ENCODE data around the gene OS9.

The OS9 gene

GRCh38 chr12:57695770-57696432, 2.0 kb downstream of the OS9 start:
- DNase-seq (ENCODE audit: extremely low spot score) = no peak
- no peak for TF ChIP-seq CTCF (IDR thresholded peaks at IDR 0.05; ENCODE audit: control extremely low read depth, extremely low read depth, low read depth, missing control alignments)
- ChIA-PET POLR2A (no interaction called here), CTCF (no interaction called here)

- TF ChIP-seq CTCF (IDR thresholded peaks at IDR 0.05; ENCODE audit: control extremely low read depth, extremely low read depth, low read depth, missing control alignments) = no peak
- DNase-seq (ENCODE audit: extremely low spot score) = no peak
- ChIA-PET CTCF (no interaction called here), POLR2A (no interaction called here)
These were observed 3.1 kb downstream of the OS9 start for GRCh38 chr12:57697076-57697475.

GRCh38 chr12:57698414-57698813, 4.5 kb downstream of the OS9 start:
- CTCF ChIA-PET = no interaction called here
- TF ChIP-seq CTCF (IDR thresholded peaks at IDR 0.05; ENCODE audit: control extremely low read depth, extremely low read depth, low read depth, missing control alignments) = no peak
- no peak for DNase-seq (ENCODE audit: extremely low spot score)
- POLR2A ChIA-PET = no interaction called here

- no peak for TF ChIP-seq CTCF (IDR thresholded peaks at IDR 0.05; ENCODE audit: control extremely low read depth, extremely low read depth, low read depth, missing control alignments)
- ChIA-PET POLR2A (no interaction called here), CTCF (interaction anchor here (1.3 to 1.6 kb wide), 2 partner anchors 8 to 25 kb away, joined by 3 read pairs; no protein-coding TSS in a partner anchor)
- DNase-seq (ENCODE audit: extremely low spot score) = no peak
These were observed 6.4 kb downstream of the OS9 start for GRCh38 chr12:57700317-57700716.

- ChIA-PET CTCF (interaction anchor here (0.9 to 1.1 kb wide), 2 partner anchors 49 to 124 kb away, joined by 3 to 6 read pairs; no protein-coding TSS in a partner anchor), POLR2A (no interaction called here)
These were observed 13.3 kb downstream of the OS9 start for GRCh38 chr12:57707250-57707649.

GRCh38 chr12:57708296-57708695, 14.4 kb downstream of the OS9 start:
- no peak for DNase-seq (ENCODE audit: extremely low spot score)
- ChIA-PET POLR2A (no interaction called here), CTCF (interaction anchor here (0.7 to 1.2 kb wide), 4 partner anchors 12 to 125 kb away, joined by 3 to 6 read pairs (median 3); no protein-coding TSS in a partner anchor)
- no peak for TF ChIP-seq CTCF (IDR thresholded peaks at IDR 0.05; ENCODE audit: control extremely low read depth, extremely low read depth, low read depth, missing control alignments)

More at GRCh38 chr12:57707250-57707649, 13.3 kb downstream of the OS9 start:
- TF ChIP-seq CTCF (IDR thresholded peaks at IDR 0.05; ENCODE audit: control extremely low read depth, extremely low read depth, low read depth, missing control alignments) = no peak
- no peak for DNase-seq (ENCODE audit: extremely low spot score)

Data from GM10248 (cell line).